CD4-positive, alpha-beta memory T cell (primary cell): Measurements from ENCODE around the gene TJP1. TPM values are rescaled to one million over a fixed set of nuclear protein-coding genes. Genes with fewer than 3 reads are reported as not detected.

Source experiments
- CTCF ChIA-PET: fragments of 350-600 bp; sonication (Branson Sonifier 250); formaldehyde crosslinking; loops from one replicate; lab custom pipeline; 2021; ENCODE audit warnings: inconsistent platforms; ENCODE audit not compliant: partially characterized antibody; lab: Charles Lee
- POLR2A ChIA-PET: fragments of 350-600 bp; sonication (Branson Sonifier 250); formaldehyde crosslinking; loops from one replicate; lab custom pipeline; 2021; ENCODE audit not compliant: partially characterized antibody; lab: Charles Lee
- DNase-seq, 5 donors: peaks; one replicate each; pipeline versions ENCODE4 v3.0.0 to v3.0.0-alpha.2; 2020 to 2022; ENCODE audit warnings: mixed read lengths in 1 of 5
- H3K27ac ChIP-seq: one replicate; pipeline ENCODE4 v1.7.0; 2013; ENCODE audit warnings: low read depth, low read length
- H3K27me3 ChIP-seq: 2 replicates; pipeline ENCODE4 v1.7.0; 2013; ENCODE audit warnings: mild to moderate bottlenecking, low read length, moderate library complexity; ENCODE audit not compliant: insufficient read depth
- H3K36me3 ChIP-seq: 2 replicates; pipeline ENCODE4 v1.7.0; 2013; ENCODE audit warnings: mild to moderate bottlenecking, low read length, moderate library complexity; ENCODE audit not compliant: insufficient read depth
- H3K4me1 ChIP-seq: 2 replicates; pipeline ENCODE4 v1.7.0; 2013; ENCODE audit warnings: mild to moderate bottlenecking, low read length, moderate library complexity; ENCODE audit not compliant: insufficient read depth
- H3K4me3 ChIP-seq, 2 donors: one replicate each; pipeline ENCODE4 v1.7.0; 2013; ENCODE audit warnings: low read length in 2 of 2, mild to moderate bottlenecking in 1 of 2
- H3K9me3 ChIP-seq, 2 donors: one replicate each; pipeline ENCODE4 v1.7.0; 2013; ENCODE audit warnings: low read length in 2 of 2, control low read depth in 1 of 2; ENCODE audit not compliant: control insufficient read depth in 1 of 2
- H3K27ac Mint-ChIP-seq, 7 donors: one replicate each; pipeline ENCODE4 v1.8.0; 2020 to 2021; ENCODE audit warnings: mixed read lengths in 7 of 7, mild to moderate bottlenecking in 6 of 7, inconsistent platforms in 3 of 7, moderate library complexity in 3 of 7
- H3K27me3 Mint-ChIP-seq, 2 donors: one replicate each; pipeline ENCODE4 v1.8.0; 2020 to 2021; ENCODE audit warnings: mixed read lengths in 2 of 2
- H3K36me3 Mint-ChIP-seq, 2 donors: one replicate each; pipeline ENCODE4 v1.8.0; 2020 to 2021; ENCODE audit warnings: mixed read lengths in 2 of 2, inconsistent platforms in 1 of 2, mild to moderate bottlenecking in 1 of 2
- H3K4me1 Mint-ChIP-seq, 4 donors: one replicate each; pipeline ENCODE4 v1.8.0; 2020 to 2021; ENCODE audit warnings: mixed read lengths in 4 of 4, mild to moderate bottlenecking in 1 of 4
- H3K4me3 Mint-ChIP-seq, 8 donors: one replicate each; pipeline ENCODE4 v1.8.0; 2020 to 2021; ENCODE audit warnings: mixed read lengths in 8 of 8, mild to moderate bottlenecking in 7 of 8, moderate library complexity in 6 of 8, inconsistent platforms in 3 of 8
- H3K9me3 Mint-ChIP-seq, 8 donors: one replicate each; pipeline ENCODE4 v1.8.0; 2020 to 2021; ENCODE audit warnings: mixed read lengths in 8 of 8, mild to moderate bottlenecking in 5 of 8, inconsistent platforms in 3 of 8, moderate library complexity in 1 of 8
- intact Hi-C: fragments of 100-400 bp; cut with micrococcal nuclease; formaldehyde crosslinking; loops from one replicate; pipeline ENCODE4 v1.15.1; 2023
- polyA plus RNA-seq, 2 donors: library from polyadenylated mRNA; unstranded; fragments of 300-500 nt; fragmentation: Illumina TruSeq; gene quantifications; one replicate each; pipeline ENCODE4 v1.2.3, GENCODE V29; 2021
- total RNA-seq, 2 experiments: library from RNA; stranded (reverse); gene quantifications; one replicate each; pipeline ENCODE4 v1.2.3, GENCODE V29; 2021

TJP1 gene
- total and polyA plus RNA-seq, 4 experiments from 2014 or later = not detected

DNA sequence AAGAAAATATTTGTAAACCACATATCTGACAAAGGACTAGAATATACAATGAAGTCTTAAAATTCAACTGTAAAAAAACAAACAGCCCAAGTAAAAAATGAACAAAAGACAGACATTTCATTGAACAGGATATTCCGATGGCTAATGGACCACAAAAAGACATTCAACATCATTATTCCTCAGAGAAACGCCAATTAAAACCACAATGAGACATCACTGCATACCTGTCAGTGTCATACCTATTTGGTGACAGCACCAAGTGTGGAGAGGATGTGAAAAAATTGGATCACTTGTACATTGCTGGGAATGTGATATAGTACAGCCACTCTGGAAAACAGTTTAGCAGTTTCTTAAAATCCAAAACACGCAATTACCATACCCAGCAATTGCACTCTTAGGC is 29.9 kb upstream of the TJP1 start:
- no peak overlapping the region for H3K27ac ChIP-seq
- H3K4me3 ChIP-seq = no peak overlapping the region
- H3K27me3 Mint-ChIP-seq = peaks cover 0 to 1% of the 10 kb centered on the region in 2 donors
- H3K27ac Mint-ChIP-seq = no peak overlapping the region
- H3K36me3 ChIP-seq = no peaks in the 10 kb centered on the region
- H3K4me3 Mint-ChIP-seq = no peak overlapping the region
- no peaks in the 10 kb centered on the region for H3K4me1 ChIP-seq
- ChIA-PET POLR2A (no interaction called here), CTCF (no interaction called here)
- H3K4me1 Mint-ChIP-seq = no peaks in the 10 kb centered on the region
- intact Hi-C loops = no loop called here
- DNase-seq = no peak
- H3K27me3 ChIP-seq = no peaks in the 10 kb centered on the region
- no peaks in the 10 kb centered on the region for H3K9me3 ChIP-seq
- peaks cover 0 to 23% (median 14%) of the 10 kb centered on the region in 8 donors for H3K9me3 Mint-ChIP-seq
- H3K36me3 Mint-ChIP-seq = peaks cover 2 to 3% of the 10 kb centered on the region in 2 donors

DNA sequence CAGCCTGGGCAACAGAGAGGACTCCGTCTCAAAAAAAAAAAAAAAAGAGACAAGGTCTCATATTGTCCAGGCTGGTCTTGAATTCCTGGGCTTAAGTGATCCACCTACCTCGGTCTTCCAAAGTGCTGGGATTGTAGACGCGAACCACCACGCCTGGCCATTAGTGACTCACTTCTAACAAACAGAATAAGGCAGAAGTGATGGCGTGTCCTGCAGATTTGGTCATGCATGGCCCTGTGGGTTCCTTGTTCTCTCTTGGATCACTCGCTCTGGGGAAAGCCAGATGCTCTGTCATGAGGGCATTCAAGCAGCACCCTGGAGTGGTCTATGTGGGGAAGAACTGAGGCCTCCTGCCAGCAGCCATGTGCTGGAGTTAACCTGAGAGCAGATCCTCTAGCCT is 27.4 kb upstream of the TJP1 start:
- Mint-ChIP-seq H3K4me1 (no peaks in the 10 kb centered on the region), H3K27ac (no peak overlapping the region), H3K9me3 (peaks cover 0 to 34% (median 20%) of the 10 kb centered on the region in 8 donors), H3K36me3 (peaks cover 2 to 3% of the 10 kb centered on the region in 2 donors), H3K4me3 (no peak overlapping the region), H3K27me3 (peaks cover 2 to 6% of the 10 kb centered on the region in 2 donors)
- intact Hi-C loops = no loop called here
- Histone ChIP-seq H3K27me3 (no peaks in the 10 kb centered on the region), H3K4me1 (no peaks in the 10 kb centered on the region), H3K36me3 (no peaks in the 10 kb centered on the region), H3K4me3 (no peak overlapping the region), H3K9me3 (no peaks in the 10 kb centered on the region), H3K27ac (no peak overlapping the region)
- ChIA-PET POLR2A (no interaction called here), CTCF (no interaction called here)
- no peak for DNase-seq

DNA sequence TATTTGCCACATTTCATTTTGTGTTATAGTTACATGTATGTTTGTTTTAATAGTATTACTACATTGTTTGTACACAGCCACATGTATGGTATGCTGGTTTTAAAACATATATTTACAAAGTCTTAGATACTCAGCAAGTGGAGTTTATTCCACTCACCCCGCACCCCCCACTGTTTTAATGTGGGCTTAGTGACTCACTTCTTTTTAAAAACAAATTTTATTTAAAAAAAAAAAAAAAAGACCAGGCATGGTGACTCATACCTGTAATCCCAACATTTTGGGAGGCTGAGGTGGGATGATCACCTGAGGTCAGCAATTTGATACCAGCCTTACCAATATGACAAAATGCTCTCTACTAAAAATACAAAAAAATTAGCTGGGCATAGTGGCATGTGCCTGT is 26.9 kb upstream of the TJP1 start:
- H3K36me3 ChIP-seq = no peaks in the 10 kb centered on the region
- ChIA-PET CTCF (no interaction called here), POLR2A (no interaction called here)
- H3K27me3 Mint-ChIP-seq = peaks cover 2 to 9% of the 10 kb centered on the region in 2 donors
- H3K27ac Mint-ChIP-seq = no peak overlapping the region
- H3K4me1 ChIP-seq = no peaks in the 10 kb centered on the region
- H3K9me3 Mint-ChIP-seq = peaks cover 0 to 39% (median 20%) of the 10 kb centered on the region in 8 donors
- H3K4me3 ChIP-seq = no peak overlapping the region
- no peak overlapping the region for H3K4me3 Mint-ChIP-seq
- H3K4me1 Mint-ChIP-seq = no peaks in the 10 kb centered on the region
- peaks cover 2 to 3% of the 10 kb centered on the region in 2 donors for H3K36me3 Mint-ChIP-seq
- H3K27me3 ChIP-seq = no peaks in the 10 kb centered on the region
- intact Hi-C loops = no loop called here
- no peak for DNase-seq
- H3K27ac ChIP-seq = no peak overlapping the region
- no peaks in the 10 kb centered on the region for H3K9me3 ChIP-seq

DNA sequence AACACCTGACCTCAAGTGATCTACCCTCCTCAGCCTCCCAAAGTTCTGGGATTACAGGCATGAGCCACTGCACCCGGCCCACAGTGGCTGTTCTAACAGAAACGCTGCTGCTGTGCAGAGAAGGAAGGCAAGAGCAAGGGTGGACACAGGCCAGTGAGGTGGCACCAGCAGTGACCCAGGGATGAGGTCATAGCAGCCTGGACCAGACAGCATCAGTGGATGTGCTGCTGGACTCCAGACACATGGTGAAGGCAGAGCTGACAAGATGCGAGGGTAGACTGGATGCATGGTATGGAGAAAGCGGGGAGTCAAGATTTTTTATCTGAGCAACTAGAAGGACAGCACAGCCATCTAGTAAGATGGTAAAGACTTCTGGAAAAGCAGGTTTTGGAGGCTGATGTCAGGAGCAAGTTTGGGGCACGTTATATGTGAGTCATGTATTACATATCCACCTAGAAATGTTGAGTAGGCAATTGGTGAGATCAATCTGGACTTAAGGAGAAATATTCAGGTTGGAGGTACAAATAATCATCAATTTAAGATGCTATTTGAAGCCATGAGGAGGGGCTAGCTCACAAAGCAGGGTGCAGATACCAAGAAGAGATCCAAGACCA is 22.1 kb upstream of the TJP1 start:
- ChIA-PET POLR2A (no interaction called here), CTCF (no interaction called here)
- Histone ChIP-seq H3K9me3 (no peaks in the 10 kb centered on the region), H3K27me3 (no peaks in the 10 kb centered on the region), H3K36me3 (no peaks in the 10 kb centered on the region), H3K4me3 (no peak overlapping the region), H3K27ac (no peak overlapping the region), H3K4me1 (no peaks in the 10 kb centered on the region)
- H3K27me3 Mint-ChIP-seq = peaks cover 5 to 19% of the 10 kb centered on the region in 2 donors
- no peak for DNase-seq
- H3K4me3 Mint-ChIP-seq = no peak overlapping the region
- intact Hi-C loops = no loop called here
- peaks cover 0 to 32% (median 19%) of the 10 kb centered on the region in 8 donors for H3K9me3 Mint-ChIP-seq
- H3K4me1 Mint-ChIP-seq = no peaks in the 10 kb centered on the region
- no peak overlapping the region for H3K27ac Mint-ChIP-seq
- H3K36me3 Mint-ChIP-seq = peaks cover 2 to 3% of the 10 kb centered on the region in 2 donors

DNA sequence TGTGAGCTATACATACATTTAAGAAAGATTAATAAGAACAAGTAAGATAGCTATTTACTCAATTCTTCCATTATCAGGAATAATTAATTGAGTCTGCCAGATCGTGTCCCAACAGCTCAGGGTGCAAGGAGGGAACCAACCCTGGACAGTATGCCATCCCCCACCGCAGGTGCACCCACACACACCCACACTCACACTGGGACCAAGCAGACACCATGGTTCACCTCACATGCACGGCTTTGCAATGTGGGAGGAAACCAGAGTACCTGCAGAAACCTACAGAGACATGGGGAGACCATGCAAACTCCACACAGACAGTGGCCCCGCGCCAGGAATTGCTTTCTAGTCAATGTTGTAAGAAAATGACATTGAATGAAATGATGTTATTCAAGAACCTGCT is 20.0 kb upstream of the TJP1 start:
- no peaks in the 10 kb centered on the region for H3K36me3 Mint-ChIP-seq
- no peaks in the 10 kb centered on the region for H3K4me1 ChIP-seq
- no peak overlapping the region for H3K27ac ChIP-seq
- ChIA-PET POLR2A (no interaction called here), CTCF (no interaction called here)
- no peak overlapping the region for H3K4me3 ChIP-seq
- H3K27ac Mint-ChIP-seq = no peak overlapping the region
- no peaks in the 10 kb centered on the region for H3K4me1 Mint-ChIP-seq
- no peak for DNase-seq
- peaks cover 3 to 25% (median 11%) of the 10 kb centered on the region in 8 donors for H3K9me3 Mint-ChIP-seq
- no peaks in the 10 kb centered on the region for H3K27me3 ChIP-seq
- intact Hi-C loops = no loop called here
- no peaks in the 10 kb centered on the region for H3K9me3 ChIP-seq
- no peaks in the 10 kb centered on the region for H3K36me3 ChIP-seq
- H3K4me3 Mint-ChIP-seq = no peak overlapping the region
- peaks cover 12 to 24% of the 10 kb centered on the region in 2 donors for H3K27me3 Mint-ChIP-seq

DNA sequence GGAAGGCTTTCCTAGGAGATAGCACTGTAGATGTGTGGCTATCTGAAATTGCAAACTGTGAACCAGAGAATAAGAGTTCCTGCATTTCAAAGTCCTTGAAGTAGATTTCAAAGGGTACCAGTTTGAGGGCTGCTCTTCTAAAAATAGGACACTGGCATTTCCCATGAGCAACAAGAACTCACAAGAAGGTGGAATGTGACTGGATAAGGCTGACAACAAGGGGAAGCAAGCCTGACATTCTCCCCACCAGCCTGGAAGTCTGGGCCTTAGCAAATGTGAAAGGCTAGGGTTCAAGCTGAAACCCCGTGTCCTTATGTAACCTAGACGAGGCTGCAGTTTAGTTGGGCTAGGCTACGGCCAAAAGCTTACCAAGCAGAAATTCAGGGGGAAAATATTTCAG is 18.7 kb upstream of the TJP1 start:
- peaks cover 15 to 23% of the 10 kb centered on the region in 2 donors for H3K27me3 Mint-ChIP-seq
- no peaks in the 10 kb centered on the region for H3K36me3 Mint-ChIP-seq
- Histone ChIP-seq H3K27me3 (no peaks in the 10 kb centered on the region), H3K9me3 (no peaks in the 10 kb centered on the region), H3K4me3 (no peak overlapping the region), H3K4me1 (no peaks in the 10 kb centered on the region), H3K36me3 (no peaks in the 10 kb centered on the region), H3K27ac (no peak overlapping the region)
- H3K27ac Mint-ChIP-seq = no peak overlapping the region
- H3K9me3 Mint-ChIP-seq = peaks cover 3 to 14% (median 7%) of the 10 kb centered on the region in 8 donors
- H3K4me3 Mint-ChIP-seq = no peak overlapping the region
- no peak for DNase-seq
- ChIA-PET POLR2A (no interaction called here), CTCF (no interaction called here)
- no peaks in the 10 kb centered on the region for H3K4me1 Mint-ChIP-seq
- intact Hi-C loops = no loop called here

DNA sequence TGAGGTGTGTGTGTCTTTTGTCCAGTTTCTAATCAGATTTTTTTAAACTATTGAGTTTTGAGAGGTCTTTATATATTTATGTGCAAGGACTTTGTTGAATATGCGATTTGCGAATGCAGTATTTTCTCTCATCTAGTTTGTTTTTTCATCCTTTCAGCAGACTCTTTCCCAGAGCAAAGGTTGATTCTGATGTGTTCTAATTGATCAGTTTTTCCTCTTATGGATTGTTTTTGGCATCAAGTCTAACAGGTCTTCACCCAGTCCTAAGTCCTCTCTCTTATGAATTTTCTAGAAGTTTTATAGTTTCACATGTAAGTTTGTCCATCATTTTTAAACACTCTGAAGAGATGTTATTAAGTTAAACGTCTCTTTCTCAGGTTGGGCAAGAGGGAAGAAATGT is 17.8 kb upstream of the TJP1 start:
- Mint-ChIP-seq H3K27ac (no peak overlapping the region), H3K4me3 (no peak overlapping the region), H3K4me1 (no peaks in the 10 kb centered on the region), H3K27me3 (peaks cover 17 to 22% of the 10 kb centered on the region in 2 donors), H3K36me3 (no peaks in the 10 kb centered on the region), H3K9me3 (peaks cover 2 to 14% (median 6%) of the 10 kb centered on the region in 8 donors)
- ChIA-PET POLR2A (no interaction called here), CTCF (no interaction called here)
- Histone ChIP-seq H3K9me3 (no peaks in the 10 kb centered on the region), H3K27ac (no peak overlapping the region), H3K27me3 (no peaks in the 10 kb centered on the region), H3K4me3 (no peak overlapping the region), H3K36me3 (no peaks in the 10 kb centered on the region), H3K4me1 (no peaks in the 10 kb centered on the region)
- intact Hi-C loops = no loop called here
- DNase-seq = no peak
